Gastroesophageal sphincter (tissue), 4 donors: ENCODE data around the gene ZDHHC13. TPM values are rescaled to one million over a fixed set of nuclear protein-coding genes. Genes with fewer than 3 reads are reported as not detected.

ENCODE experiments used
- ATAC-seq: fragments of 150-250 bp; one replicate; pipeline ENCODE4 v1.9.1; 2016; ENCODE audit warnings: mild to moderate bottlenecking, moderate library complexity
- H3K27ac ChIP-seq, 4 donors: fragments of 200-600 bp; sonication (generic) in 3 of 4; 1 replicate in 3 of 4; 2 replicates in 1 of 4; pipeline ENCODE4 v1.5.1; 2016 to 2019
- H3K27me3 ChIP-seq: fragments of 200-600 bp; sonication (generic); one replicate; pipeline ENCODE4 v1.5.1; 2019
- H3K36me3 ChIP-seq, 2 donors: fragments of 200-600 bp; sonication (generic); one replicate each; pipeline ENCODE4 v1.5.1; 2019; ENCODE audit warnings: control low read depth in 1 of 2
- H3K4me1 ChIP-seq, 3 donors: fragments of 200-600 bp; sonication (generic); 1 replicate in 2 of 3; 2 replicates in 1 of 3; pipeline ENCODE4 v1.5.1; 2016 to 2019; ENCODE audit warnings: control low read depth in 2 of 3
- H3K4me3 ChIP-seq, 2 donors: fragments of 200-600 bp; sonication (generic); one replicate each; pipeline ENCODE4 v1.5.1; 2019; ENCODE audit warnings: mild to moderate bottlenecking in 1 of 2, moderate library complexity in 1 of 2
- H3K9me3 ChIP-seq, 3 donors: fragments of 200-600 bp; sonication (generic); one replicate each; pipeline ENCODE4 v1.5.1; 2017 to 2019; ENCODE audit warnings: control low read depth in 2 of 3
- EP300 ChIP-seq: sonication (generic); formaldehyde crosslinking; IDR thresholded peaks from one replicate; pipeline ENCODE4 v1.6.1; 2017; ENCODE audit warnings: antibody characterized with exemption, mild to moderate bottlenecking
- POLR2A ChIP-seq, 2 donors: fragments of 450-650 bp; IDR thresholded peaks; one replicate each; pipeline ENCODE4 v1.6.1; 2017; ENCODE audit warnings: antibody characterized with exemption in 2 of 2, mild to moderate bottlenecking in 2 of 2, moderate library complexity in 1 of 2
- POLR2AphosphoS5 ChIP-seq: sonication (generic); formaldehyde crosslinking; IDR thresholded peaks from one replicate; pipeline ENCODE4 v1.6.1; 2017; ENCODE audit warnings: antibody characterized with exemption
- WGBS, 2 donors: methylation state at CpG; one replicate each; pipeline ENCODE4 v1.1.5; 2018; ENCODE audit warnings: low coverage in 1 of 2; 5-methylcytosine and 5-hydroxymethylcytosine counted together
- total RNA-seq, 4 donors: library from RNA; depleted of rRNA; stranded (reverse); fragments of >200 nt; gene quantifications; one replicate each; pipeline ENCODE4 v1.1.0, GENCODE V29; 2016
- TF ChIP-seq, protein P1 (sequence below), 4 experiments: fragments of 200-600 bp in 2 of 4; fragments of 450-650 bp in 2 of 4; sonication (generic) in 1 of 4; IDR thresholded peaks; one replicate each; pipeline ENCODE4 v1.5.1; 2017 to 2019; ENCODE audit warnings: antibody characterized with exemption in 4 of 4, mild to moderate bottlenecking in 2 of 4, moderate library complexity in 2 of 4

The ZDHHC13 gene
- total RNA-seq, 4 donors from 2014 or later, result 4.8 to 16.9 (median 6.6) TPM

- TF ChIP-seq, protein P1, sequence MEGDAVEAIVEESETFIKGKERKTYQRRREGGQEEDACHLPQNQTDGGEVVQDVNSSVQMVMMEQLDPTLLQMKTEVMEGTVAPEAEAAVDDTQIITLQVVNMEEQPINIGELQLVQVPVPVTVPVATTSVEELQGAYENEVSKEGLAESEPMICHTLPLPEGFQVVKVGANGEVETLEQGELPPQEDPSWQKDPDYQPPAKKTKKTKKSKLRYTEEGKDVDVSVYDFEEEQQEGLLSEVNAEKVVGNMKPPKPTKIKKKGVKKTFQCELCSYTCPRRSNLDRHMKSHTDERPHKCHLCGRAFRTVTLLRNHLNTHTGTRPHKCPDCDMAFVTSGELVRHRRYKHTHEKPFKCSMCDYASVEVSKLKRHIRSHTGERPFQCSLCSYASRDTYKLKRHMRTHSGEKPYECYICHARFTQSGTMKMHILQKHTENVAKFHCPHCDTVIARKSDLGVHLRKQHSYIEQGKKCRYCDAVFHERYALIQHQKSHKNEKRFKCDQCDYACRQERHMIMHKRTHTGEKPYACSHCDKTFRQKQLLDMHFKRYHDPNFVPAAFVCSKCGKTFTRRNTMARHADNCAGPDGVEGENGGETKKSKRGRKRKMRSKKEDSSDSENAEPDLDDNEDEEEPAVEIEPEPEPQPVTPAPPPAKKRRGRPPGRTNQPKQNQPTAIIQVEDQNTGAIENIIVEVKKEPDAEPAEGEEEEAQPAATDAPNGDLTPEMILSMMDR (IDR thresholded peaks at IDR 0.05), result no peak
- no peak for TF ChIP-seq POLR2AphosphoS5
- TF ChIP-seq EP300, result no peak
- no peak for TF ChIP-seq POLR2A (IDR thresholded peaks at IDR 0.05)
- H3K4me1 ChIP-seq, result no peaks in the 10 kb centered on the region
- 40 to 91% methylated on average over 1 of the region's 1 CpG for WGBS, 2 donors
Observed at GRCh38 chr11:19105011-19105410, 12.0 kb upstream of the ZDHHC13 start.

GRCh38 chr11:19107125-19107524 is 9.8 kb upstream of the ZDHHC13 start:
- TF ChIP-seq POLR2AphosphoS5 (no peak), POLR2A (IDR thresholded peaks at IDR 0.05) (no peak), EP300 (no peak)
- TF ChIP-seq, protein P1 (IDR thresholded peaks at IDR 0.05), result no peak
- WGBS, 2 donors, result 100% methylated on average over 1 of the region's 1 CpG; no CpG with 5 or more reads in 1 of the 2 donors
- H3K27ac ChIP-seq, result no peak overlapping the region
- no peak for ATAC-seq
- H3K36me3 ChIP-seq, result no peaks in the 10 kb centered on the region
- H3K9me3 ChIP-seq, result no peaks in the 10 kb centered on the region
- no peaks in the 10 kb centered on the region for H3K4me1 ChIP-seq
- H3K4me3 ChIP-seq, result no peak overlapping the region
- H3K27me3 ChIP-seq, result peaks cover 27% of the 10 kb centered on the region

More at GRCh38 chr11:19105011-19105410, 12.0 kb upstream of the ZDHHC13 start:
- H3K4me3 ChIP-seq, result no peak overlapping the region
- H3K27ac ChIP-seq, result no peak overlapping the region
- H3K9me3 ChIP-seq, result peaks cover 0 to 9% (median 0%) of the 10 kb centered on the region in 3 donors
- H3K36me3 ChIP-seq, result no peaks in the 10 kb centered on the region
- ATAC-seq, result no peak
- peaks cover 21% of the 10 kb centered on the region for H3K27me3 ChIP-seq

DNA sequence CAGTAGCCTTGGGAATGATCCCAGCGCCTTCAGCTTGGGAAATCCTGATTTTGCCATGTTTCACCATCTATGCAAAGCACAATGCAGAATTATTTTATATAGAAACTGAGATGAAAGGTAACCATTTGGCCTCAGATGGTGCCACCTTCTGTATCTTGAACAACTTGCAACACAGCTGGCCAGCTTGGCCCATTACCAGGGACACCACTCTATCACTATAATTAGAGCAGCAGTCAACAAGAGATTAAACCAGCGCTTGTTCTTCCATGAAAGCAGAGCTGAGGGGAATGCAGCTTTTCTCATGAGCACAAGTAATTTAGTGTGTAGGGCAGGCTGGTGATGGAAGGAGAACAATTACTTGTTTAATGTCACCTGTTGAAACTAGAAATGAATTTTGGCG is 6.7 kb upstream of the ZDHHC13 start:
- 69 to 81% methylated on average over 3 of the region's 3 CpGs for WGBS, 2 donors
- TF ChIP-seq POLR2A (IDR thresholded peaks at IDR 0.05), result no peak
- TF ChIP-seq POLR2AphosphoS5, result no peak
- TF ChIP-seq EP300, result no peak
- TF ChIP-seq, protein P1 (IDR thresholded peaks at IDR 0.05), result no peak
- ATAC-seq, result no peak

DNA sequence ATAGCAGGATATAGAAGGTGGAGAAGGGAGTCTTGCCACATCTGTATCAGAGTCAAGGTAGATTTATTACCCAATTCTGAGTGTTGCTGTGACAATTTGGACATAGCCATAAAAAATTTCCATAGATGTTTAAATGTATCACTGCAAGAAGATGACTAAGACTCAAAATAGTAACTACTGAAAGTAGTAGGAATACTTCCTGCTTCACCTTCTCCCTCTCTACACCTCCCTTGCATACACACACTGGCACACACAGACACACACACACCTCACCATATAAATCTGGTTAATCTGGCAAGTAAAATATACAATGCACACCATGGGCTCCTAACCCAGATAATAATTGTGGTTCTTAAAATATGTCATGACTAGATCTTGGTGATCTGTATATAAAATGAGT is 5.2 kb upstream of the ZDHHC13 start:
- peaks cover 26% of the 10 kb centered on the region for H3K27me3 ChIP-seq
- TF ChIP-seq POLR2A (IDR thresholded peaks at IDR 0.05) (no peak), POLR2AphosphoS5 (no peak), EP300 (no peak)
- TF ChIP-seq, protein P1 (IDR thresholded peaks at IDR 0.05), result no peak
- H3K4me1 ChIP-seq, result peaks cover 0 to 7% (median 0%) of the 10 kb centered on the region in 3 donors
- H3K36me3 ChIP-seq, result no peaks in the 10 kb centered on the region
- no peak for ATAC-seq
- no peak overlapping the region for H3K27ac ChIP-seq
- H3K4me3 ChIP-seq, result no peak overlapping the region
- no peaks in the 10 kb centered on the region for H3K9me3 ChIP-seq

More for the DNA sequence above, 6.7 kb upstream of the ZDHHC13 start:
- Histone ChIP-seq H3K4me3 (no peak overlapping the region), H3K4me1 (no peaks in the 10 kb centered on the region), H3K27me3 (peaks cover 19% of the 10 kb centered on the region), H3K36me3 (no peaks in the 10 kb centered on the region), H3K9me3 (no peaks in the 10 kb centered on the region), H3K27ac (no peak overlapping the region)

GRCh38 chr11:19116276-19116970 is 545 bp upstream of the ZDHHC13 start:
- H3K27me3 ChIP-seq, result peaks cover 14% of the 10 kb centered on the region
- no peaks in the 10 kb centered on the region for H3K9me3 ChIP-seq
- H3K27ac ChIP-seq, result peak overlapping the region in 1 of 4 donors; percentile 78
- ATAC-seq, result no peak
- peaks cover 0 to 28% (median 7%) of the 10 kb centered on the region in 3 donors for H3K4me1 ChIP-seq
- 46 to 51% methylated on average over 7 to 8 of the region's 16 CpGs for WGBS, 2 donors
- H3K36me3 ChIP-seq, result no peaks in the 10 kb centered on the region
- TF ChIP-seq, protein P1 (IDR thresholded peaks at IDR 0.05), result no peak
- no peak for TF ChIP-seq POLR2A (IDR thresholded peaks at IDR 0.05)
- no peak for TF ChIP-seq EP300
- TF ChIP-seq POLR2AphosphoS5, result no peak
- H3K4me3 ChIP-seq, result peak overlapping the region; percentile 69 to 74
